Activated CD8-positive, alpha-beta T cell treated with anti-CD3 and anti-CD28 coated beads for 36 hours (primary cell): ENCODE measurements around the gene DCPS. TPM values are rescaled to one million over a fixed set of nuclear protein-coding genes. Genes with fewer than 3 reads are reported as not detected.

Source experiments
- total RNA-seq, 2 experiments: library from RNA; stranded (reverse); gene quantifications; one replicate each; pipeline ENCODE4 v1.2.3, GENCODE V29; 2021

The DCPS gene
- total RNA-seq, 2 experiments from 2014 or later = 17.2 to 18.8 TPM

Other genes starting within 250 kb of the DCPS start
- 1 to 10 TPM; 3.2 to 4.0 TPM for gene CDON, start 241.2 kb upstream of the DCPS start, total RNA-seq
- gene RPUSD4, start 92.4 kb upstream of the DCPS start, total RNA-seq = 10 to 100 TPM; 38.3 to 43.4 TPM
- gene FAM118B, start 92.3 kb upstream of the DCPS start, total RNA-seq = 1 to 10 TPM; 8.9 to 9.5 TPM
- 100 to 1,000 TPM; 127 to 128 TPM for gene SRPRA, start 35.2 kb upstream of the DCPS start, total RNA-seq
- gene FOXRED1, start 34.9 kb upstream of the DCPS start, total RNA-seq = 10 to 100 TPM; 46.0 to 47.3 TPM
- gene TIRAP, start 21.0 kb upstream of the DCPS start, total RNA-seq = 1 to 10 TPM; 4.6 to 4.9 TPM
- gene ST3GAL4, start 51.6 kb downstream of the DCPS start, total RNA-seq = 10 to 100 TPM; 10.7 to 11.7 TPM